C4-2B (cell line): ENCODE measurements around the gene TRMT112.

Source experiments
- H3K27ac ChIP-seq: fragments of 450-650 bp; 2 replicates; pipeline ENCODE4 v1.5.1; 2017
- CTCF ChIP-seq: fragments of 450-650 bp; conservative IDR thresholded peaks from 2 replicates; pipeline ENCODE4 v1.5.1; 2017; ENCODE audit warnings: mild to moderate bottlenecking
- ZFX ChIP-seq: fragments of 450-650 bp; IDR thresholded peaks from 2 replicates; pipeline ENCODE4 v1.6.1; 2017

The TRMT112 gene

GRCh38 chr11:64285885-64286800 is 31.2 kb downstream of the TRMT112 start:
- no peak for TF ChIP-seq CTCF
- no peak for TF ChIP-seq ZFX
- peak overlapping the region; percentile 87 for H3K27ac ChIP-seq

- TF ChIP-seq ZFX, result peak; percentile 36; the same call in 1 of the 2 replicates
- TF ChIP-seq CTCF, result no peak
- H3K27ac ChIP-seq, result peak within 1 kb of the TSS; percentile 87
Measured at GRCh38 chr11:64284962-64285884, 32.1 kb downstream of the TRMT112 start, which contains the start of gene GPR137. TSS of gene GPR137 (plus strand) at chr11:64285848. CDS start at chr11:64286525, 677 bp downstream.

GRCh38 chr11:64284048-64284961 is 33.1 kb downstream of the TRMT112 start, which contains the start of gene BAD:
TSS of gene BAD (minus strand) at chr11:64284665. CDS start at chr11:64284368, 297 bp downstream.
- H3K27ac ChIP-seq, result peak within 1 kb of the TSS; percentile 87
- TF ChIP-seq CTCF, result no peak
- peak; percentile 63; the same call in 1 of the 2 replicates for TF ChIP-seq ZFX

GRCh38 chr11:64283092-64283491 is 34.3 kb downstream of the TRMT112 start:
- no peak overlapping the region for H3K27ac ChIP-seq
- no peak for TF ChIP-seq CTCF
- TF ChIP-seq ZFX, result no peak

- TF ChIP-seq ZFX, result no peak
Measured at GRCh38 chr11:64281957-64282770, 35.2 kb downstream of the TRMT112 start.

GRCh38 chr11:64278576-64279190 is 38.7 kb downstream of the TRMT112 start:
- H3K27ac ChIP-seq, result no peak overlapping the region
- TF ChIP-seq CTCF, result no peak
- no peak for TF ChIP-seq ZFX

More at GRCh38 chr11:64281957-64282770, 35.2 kb downstream of the TRMT112 start:
- no peak overlapping the region for H3K27ac ChIP-seq
